HG02759 (cell line): ENCODE data around the gene RHOBTB1.
A peak's percentile ranks its signal among the peaks of the same experiment; 100 is the strongest.

Experiments used
- ATAC-seq: cut with Tn5 transposase; IDR thresholded peaks from one replicate; pipeline ENCODE4 v1.9.1; 2021; ENCODE audit warnings: mild to moderate bottlenecking, moderate library complexity; ENCODE audit not compliant: unreplicated experiment

Gene RHOBTB1

DNA sequence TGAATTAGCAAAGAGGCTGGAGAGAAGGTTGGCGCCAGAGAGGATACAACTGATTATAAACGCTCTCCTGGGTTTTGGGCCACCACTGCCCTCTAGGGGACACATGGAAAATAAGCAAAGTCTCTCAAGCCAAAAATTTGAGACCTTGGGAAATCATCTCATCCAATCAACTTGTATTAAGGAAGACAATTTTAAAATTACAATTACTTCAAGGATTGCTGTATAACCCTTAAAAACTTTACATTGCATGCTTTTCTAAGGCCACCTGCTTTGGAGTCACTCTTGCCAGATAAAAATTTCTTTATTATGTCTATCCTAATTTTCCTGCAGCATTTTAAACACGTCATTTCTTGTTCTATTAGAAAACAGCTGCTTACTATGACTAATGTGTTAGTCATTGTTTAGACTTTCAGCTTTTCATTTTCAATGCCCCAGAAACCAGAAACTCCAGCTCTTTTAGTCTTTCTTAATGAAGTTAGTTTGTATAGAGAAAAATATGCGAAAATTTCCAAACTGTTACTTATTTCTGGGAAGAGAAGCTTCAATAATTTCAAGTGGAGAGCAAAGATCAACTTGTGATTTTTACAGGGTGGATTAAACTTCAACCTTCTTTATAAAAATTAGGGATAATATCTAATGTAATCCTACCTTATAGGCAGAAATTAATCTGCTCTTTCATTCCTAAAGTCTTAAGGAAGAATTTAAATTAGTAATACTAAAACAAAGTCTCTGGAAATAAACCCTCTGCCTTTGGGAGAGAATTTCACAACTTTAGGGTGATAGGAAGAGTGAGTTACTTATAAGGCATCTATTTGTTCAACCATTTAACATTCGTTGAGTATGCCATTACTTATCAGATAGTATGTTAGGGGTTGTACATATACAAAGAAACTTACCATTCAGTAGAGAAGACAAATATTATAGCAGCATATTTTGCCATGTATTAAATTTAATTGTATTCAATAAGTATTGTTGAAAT is 20.6 kb upstream of the RHOBTB1 start:
- peak; percentile 62 for ATAC-seq

GRCh38 chr10:60963441-60964256 is 19.7 kb upstream of the RHOBTB1 start:
- no peak for ATAC-seq

DNA sequence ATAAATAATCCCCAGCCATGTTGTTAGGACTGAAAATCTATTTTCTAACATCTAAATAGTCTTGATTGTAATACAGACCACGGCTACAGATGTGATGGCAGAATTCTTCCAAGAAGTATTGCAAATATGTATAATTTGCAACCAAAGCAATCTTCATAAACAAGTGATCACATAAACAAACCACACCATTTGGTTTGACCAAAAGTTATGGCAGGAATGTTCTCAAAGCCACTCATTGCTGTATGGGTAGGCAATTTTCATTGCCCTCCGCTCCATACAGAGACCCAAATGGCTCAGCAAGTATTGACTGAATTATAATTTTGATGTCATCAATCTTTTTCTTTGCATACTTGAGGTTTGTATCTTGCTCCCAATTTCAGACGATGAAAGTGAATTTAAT is 19.0 kb upstream of the RHOBTB1 start:
- ATAC-seq, result no peak

- no peak for ATAC-seq
These were observed 16.9 kb upstream of the RHOBTB1 start for GRCh38 chr10:60960913-60961312.

GRCh38 chr10:60960031-60960430 is 16.0 kb upstream of the RHOBTB1 start:
- no peak for ATAC-seq

GRCh38 chr10:60958892-60959601 is 15.1 kb upstream of the RHOBTB1 start:
- no peak for ATAC-seq

DNA sequence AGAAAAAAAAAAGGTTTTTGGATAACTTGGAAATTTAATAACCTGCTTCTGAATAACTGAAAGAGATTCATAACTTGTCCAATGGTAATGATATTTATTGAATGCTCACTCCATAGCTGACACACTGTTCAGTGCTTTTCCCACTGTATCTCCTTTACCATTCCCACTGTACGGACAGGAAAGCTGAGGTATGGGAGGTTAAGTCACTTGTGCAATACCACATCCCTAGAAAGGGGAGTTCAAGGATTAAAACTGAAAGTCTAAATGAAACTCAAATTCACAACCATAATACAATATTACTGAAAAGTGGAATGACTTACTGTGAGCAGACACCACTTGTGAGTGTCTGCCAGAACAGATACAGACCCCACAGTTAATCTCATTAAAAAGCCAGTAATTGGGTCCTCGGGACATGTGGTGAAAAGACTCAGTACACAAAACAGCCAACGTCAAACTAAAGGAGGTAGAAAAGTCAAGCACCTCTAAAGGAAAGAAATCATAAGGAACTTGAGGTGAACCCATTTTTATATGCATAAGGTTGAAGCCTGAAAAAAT is 13.8 kb upstream of the RHOBTB1 start:
- ATAC-seq, result no peak

DNA sequence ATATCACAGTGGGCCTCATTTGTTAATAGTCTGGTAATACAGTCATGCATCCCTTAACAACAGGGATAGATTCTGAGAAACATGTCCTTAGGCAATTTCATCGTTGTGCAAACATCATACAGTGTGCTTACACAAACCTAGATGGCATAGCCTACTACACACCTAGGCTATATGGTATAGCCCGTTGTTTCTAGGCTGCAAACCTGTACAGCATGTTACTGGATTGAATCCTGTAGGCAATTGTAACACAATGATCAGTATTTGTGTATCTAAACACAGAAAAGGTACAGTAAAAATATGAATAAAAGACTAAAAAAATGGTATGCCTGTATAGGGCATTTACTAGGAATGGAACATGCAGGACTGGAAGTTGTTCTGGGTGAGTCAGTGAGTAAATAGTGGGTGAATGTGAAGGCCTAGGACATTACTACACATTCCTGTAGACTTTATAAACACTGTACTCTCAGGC is 12.0 kb upstream of the RHOBTB1 start:
- ATAC-seq, result no peak

DNA sequence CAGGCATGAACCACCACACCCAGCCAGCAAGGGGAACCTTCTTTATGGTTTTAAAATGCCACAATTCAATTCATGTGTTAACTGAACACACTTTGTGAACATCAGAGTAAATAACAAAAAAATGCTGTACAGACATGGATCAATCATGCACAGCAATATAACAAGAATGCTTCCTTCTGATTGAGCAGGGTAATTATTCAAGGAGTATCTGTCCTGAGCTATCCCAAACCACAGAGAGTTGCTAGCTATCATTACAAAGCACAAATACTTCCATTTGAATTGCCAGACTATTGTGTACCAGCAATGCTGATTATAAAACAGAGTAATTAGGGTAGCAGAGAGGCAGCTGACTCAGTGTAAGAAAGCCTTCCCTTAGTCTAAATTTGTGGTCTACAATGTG is 11.3 kb upstream of the RHOBTB1 start:
- ATAC-seq, result no peak

- ATAC-seq, result no peak
These were observed 10.1 kb upstream of the RHOBTB1 start for GRCh38 chr10:60954035-60954434.

GRCh38 chr10:60953420-60953819 is 9.4 kb upstream of the RHOBTB1 start:
- no peak for ATAC-seq

DNA sequence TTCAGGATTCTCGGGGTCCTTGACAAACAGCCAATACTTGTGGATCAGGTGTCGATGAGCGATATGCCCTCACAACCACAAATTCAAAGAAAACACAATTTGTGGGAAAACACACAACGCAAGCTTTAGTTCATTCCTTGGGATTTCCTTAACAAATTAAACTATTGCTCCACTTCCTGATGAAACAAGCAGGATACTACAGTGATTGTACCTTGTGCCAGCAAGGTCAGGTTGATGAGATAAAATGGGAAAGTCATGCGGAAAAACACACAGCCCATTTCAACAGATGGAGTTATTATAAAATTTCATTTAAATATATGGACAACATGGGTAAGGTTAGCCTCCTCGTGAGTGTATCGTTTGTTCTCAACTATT is 8.8 kb upstream of the RHOBTB1 start:
- no peak for ATAC-seq

GRCh38 chr10:60952067-60952845 is 8.3 kb upstream of the RHOBTB1 start:
- ATAC-seq, result no peak

- no peak for ATAC-seq
These were observed 7.3 kb upstream of the RHOBTB1 start for GRCh38 chr10:60951272-60951724.

DNA sequence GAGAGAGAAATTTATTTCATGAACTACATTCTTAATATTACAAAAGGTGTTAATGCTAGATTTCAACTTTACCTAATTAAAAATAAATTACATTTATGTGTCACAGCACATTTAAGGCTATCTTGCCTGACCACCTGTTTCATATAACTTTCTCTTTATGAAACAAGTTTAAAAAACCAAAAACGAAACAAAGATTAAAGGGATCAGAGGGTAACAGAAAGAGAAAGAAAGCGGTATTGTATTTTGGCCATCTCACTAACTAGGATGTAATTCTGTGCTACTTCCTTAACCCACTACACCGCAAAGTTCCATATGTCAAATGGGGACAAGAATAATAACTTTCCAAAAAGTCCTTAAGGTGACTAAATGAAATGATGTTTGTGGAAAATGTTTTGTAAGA is 6.3 kb upstream of the RHOBTB1 start:
- ATAC-seq, result no peak

DNA sequence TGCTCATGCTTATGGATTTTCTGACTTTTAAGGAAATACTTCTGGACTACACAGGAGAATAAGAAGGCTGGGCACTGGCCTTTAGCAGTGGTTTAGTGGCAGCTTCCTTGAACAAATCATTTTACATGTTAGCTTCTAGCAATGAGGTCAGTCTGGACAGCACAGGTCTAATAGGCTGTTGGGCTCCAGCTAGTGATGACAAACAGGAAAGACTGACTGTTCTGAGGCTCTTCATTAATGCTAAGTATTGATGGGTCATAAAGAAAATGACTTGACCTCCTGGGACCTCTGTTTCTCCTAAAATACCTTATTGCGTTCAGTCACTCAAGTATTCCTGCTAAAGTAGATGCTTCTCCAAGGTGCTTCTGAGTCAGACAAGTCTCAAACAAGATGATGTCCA is 4.9 kb upstream of the RHOBTB1 start:
- no peak for ATAC-seq

- no peak for ATAC-seq
These were observed 919 bp upstream of the RHOBTB1 start for GRCh38 chr10:60944910-60945297.

DNA sequence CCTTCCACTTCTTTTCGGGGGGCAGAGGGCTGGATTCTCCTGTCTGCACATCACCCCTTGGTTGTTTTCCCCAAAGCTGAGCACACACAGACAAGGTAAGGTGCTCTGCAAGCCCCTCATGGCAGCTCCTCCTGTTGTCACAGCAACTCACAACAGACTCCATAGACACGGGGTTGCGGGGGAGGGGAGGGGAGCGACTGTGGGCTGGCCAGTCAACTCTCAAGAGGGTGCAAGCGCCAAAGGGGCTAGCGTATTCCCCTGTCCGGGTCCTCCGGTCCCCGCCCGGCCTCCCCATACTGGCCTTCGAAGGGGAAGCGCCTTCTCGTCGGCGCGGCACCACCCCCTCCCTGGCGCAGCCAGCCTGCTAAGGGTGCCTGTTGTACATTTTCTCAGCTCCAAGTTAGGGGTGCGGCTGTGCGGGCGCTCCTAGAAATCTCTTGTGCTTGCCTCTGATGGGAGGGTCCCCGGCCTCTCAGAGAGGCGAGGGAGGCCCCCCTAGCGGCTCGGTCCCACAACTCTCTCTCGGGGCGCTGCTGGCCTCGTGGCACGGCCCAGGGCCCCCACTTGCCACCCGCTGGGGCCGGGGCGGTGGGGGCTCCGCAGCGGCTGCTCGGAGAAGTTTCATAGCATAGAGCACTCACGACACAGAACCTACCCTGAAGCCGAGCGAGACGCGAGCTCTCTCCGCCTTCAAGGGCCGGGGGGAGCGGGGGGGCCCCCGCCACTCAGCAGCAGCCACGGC is 498 bp downstream of the RHOBTB1 start:
- peak; percentile 38 for ATAC-seq

DNA sequence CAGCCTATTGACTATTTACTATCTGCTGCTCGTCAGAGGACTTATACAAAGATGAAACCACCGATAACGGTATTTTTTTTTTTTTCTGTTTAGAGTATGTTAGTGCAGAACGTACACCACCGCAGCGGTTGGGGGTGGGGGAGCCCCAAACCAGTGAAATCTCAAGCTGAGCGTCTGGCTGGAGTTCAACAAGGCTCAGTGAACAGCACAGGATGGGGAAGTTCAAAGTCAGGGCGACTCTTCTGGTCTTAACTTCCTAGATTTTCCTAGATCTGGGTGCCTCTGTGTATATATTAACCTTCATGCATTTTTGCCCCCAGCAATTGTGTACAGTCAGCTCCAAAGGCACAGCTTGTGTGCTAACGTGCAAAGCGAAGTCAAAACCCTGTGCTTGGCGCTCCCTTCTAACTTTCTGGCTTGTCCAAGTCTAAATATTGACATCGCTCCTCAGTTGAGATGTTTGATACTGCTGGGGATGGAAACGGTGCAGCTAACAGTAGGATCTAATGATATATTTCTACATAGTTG is 1.1 kb downstream of the RHOBTB1 start:
- peak; percentile 44 for ATAC-seq
